Keratinocyte (primary cell): ENCODE results near the gene MYBPC3.

Source experiments
- CTCF ChIP-seq, 3 experiments: IDR thresholded peaks in 1 of 3; conservative IDR thresholded peaks in 1 of 3; optimal IDR thresholded peaks in 1 of 3; 2 replicates in 2 of 3; 3 replicates in 1 of 3; pipeline versions ENCODE3 to v1.5.1; 2011; ENCODE audit warnings: low read length in 3 of 3, mild to moderate bottlenecking in 3 of 3, moderate library complexity in 2 of 3, control low read depth in 1 of 3, inconsistent platforms in 1 of 3; ENCODE audit not compliant: insufficient read depth in 2 of 3; ENCODE audit errors: extremely low read depth in 1 of 3
- EZH2 ChIP-seq: IDR thresholded peaks from one replicate; pipeline ENCODE4 v1.6.1; 2012; ENCODE audit warnings: inconsistent platforms, mild to moderate bottlenecking, low read length, moderate library complexity

GRCh38 chr11:47327025-47327424, 25.5 kb downstream of the MYBPC3 start:
- TF ChIP-seq CTCF (optimal IDR thresholded peaks at IDR 0.05 in 1 of 3, IDR thresholded peaks at IDR 0.05 in 1 of 3, conservative IDR thresholded peaks at IDR 0.05 in 1 of 3; ENCODE audit: extremely low read depth in 1 of 3, insufficient read depth in 2 of 3, low read length in 3 of 3), result no peak
- no peak for TF ChIP-seq EZH2
